ENCODE measurements around the gene RPN2.

The RPN2 gene

GRCh38 chr20:37247547-37247946, 68.4 kb downstream of the RPN2 start:
- ATAC-seq (ENCODE audit: low read depth): no peak
- no peaks in the 10 kb centered on the region for H3K9me3 Mint-ChIP-seq
- H3K27me3 Mint-ChIP-seq: no peaks in the 10 kb centered on the region

GRCh38 chr20:37249304-37249703, 70.2 kb downstream of the RPN2 start:
- Mint-ChIP-seq H3K9me3 (no peaks in the 10 kb centered on the region), H3K27me3 (peaks cover 2% of the 10 kb centered on the region), H3K4me1 (peaks cover 2% of the 10 kb centered on the region), H3K4me3 (no peak overlapping the region), H3K27ac (no peak overlapping the region), H3K36me3 (no peaks in the 10 kb centered on the region)
- no peak for ATAC-seq (ENCODE audit: low read depth)
- DNase-seq (ENCODE audit: low spot score in 2 of 2): no peak

More at GRCh38 chr20:37247547-37247946, 68.4 kb downstream of the RPN2 start:
- Mint-ChIP-seq H3K27ac (peak overlapping the region; percentile 5), H3K4me1 (no peaks in the 10 kb centered on the region), H3K36me3 (peaks cover 8% of the 10 kb centered on the region), H3K4me3 (no peak overlapping the region)
- DNase-seq (ENCODE audit: low spot score in 2 of 2): no peak

- no peak overlapping the region for H3K27ac Mint-ChIP-seq
- H3K27me3 Mint-ChIP-seq: peaks cover 2% of the 10 kb centered on the region
- H3K4me3 Mint-ChIP-seq: no peak overlapping the region
Observed at GRCh38 chr20:37251825-37252477, 72.8 kb downstream of the RPN2 start.

GRCh38 chr20:37253087-37253486, 74.0 kb downstream of the RPN2 start:
- DNase-seq (ENCODE audit: low spot score in 2 of 2) (no peak), ATAC-seq (ENCODE audit: low read depth) (no peak)
- no peak overlapping the region for H3K4me3 Mint-ChIP-seq
- peaks cover 2% of the 10 kb centered on the region for H3K4me1 Mint-ChIP-seq
- no peaks in the 10 kb centered on the region for H3K36me3 Mint-ChIP-seq
- peaks cover 2% of the 10 kb centered on the region for H3K27me3 Mint-ChIP-seq
- no peaks in the 10 kb centered on the region for H3K9me3 Mint-ChIP-seq
- no peak overlapping the region for H3K27ac Mint-ChIP-seq

More at GRCh38 chr20:37251825-37252477, 72.8 kb downstream of the RPN2 start:
- no peak for DNase-seq (ENCODE audit: low spot score in 2 of 2)
- Mint-ChIP-seq H3K4me1 (peaks cover 2% of the 10 kb centered on the region), H3K36me3 (no peaks in the 10 kb centered on the region), H3K9me3 (no peaks in the 10 kb centered on the region)
- ATAC-seq (ENCODE audit: low read depth): no peak

- DNase-seq (ENCODE audit: low spot score in 2 of 2) (no peak), ATAC-seq (ENCODE audit: low read depth) (peak; percentile 38)
- Mint-ChIP-seq H3K4me1 (peaks cover 2% of the 10 kb centered on the region), H3K36me3 (no peaks in the 10 kb centered on the region), H3K27me3 (peaks cover 2% of the 10 kb centered on the region), H3K9me3 (no peaks in the 10 kb centered on the region), H3K4me3 (no peak overlapping the region), H3K27ac (no peak overlapping the region)
Observed at GRCh38 chr20:37254114-37254878, 75.2 kb downstream of the RPN2 start.

GRCh38 chr20:37256286-37256685, 77.2 kb downstream of the RPN2 start:
- Mint-ChIP-seq H3K4me3 (no peak overlapping the region), H3K9me3 (no peaks in the 10 kb centered on the region), H3K4me1 (peaks cover 2% of the 10 kb centered on the region), H3K27ac (no peak overlapping the region), H3K36me3 (no peaks in the 10 kb centered on the region), H3K27me3 (peaks cover 2% of the 10 kb centered on the region)
- DNase-seq (ENCODE audit: low spot score in 2 of 2) (no peak), ATAC-seq (ENCODE audit: low read depth) (no peak)

- no peak overlapping the region for H3K4me3 Mint-ChIP-seq
- no peak for DNase-seq (ENCODE audit: low spot score in 2 of 2)
- H3K27me3 Mint-ChIP-seq: peaks cover 4% of the 10 kb centered on the region
- no peaks in the 10 kb centered on the region for H3K36me3 Mint-ChIP-seq
- H3K9me3 Mint-ChIP-seq: no peaks in the 10 kb centered on the region
- no peak overlapping the region for H3K27ac Mint-ChIP-seq
- no peak for ATAC-seq (ENCODE audit: low read depth)
- H3K4me1 Mint-ChIP-seq: peaks cover 2% of the 10 kb centered on the region
Observed at GRCh38 chr20:37257530-37257929, 78.4 kb downstream of the RPN2 start.

GRCh38 chr20:37257988-37258387, 78.9 kb downstream of the RPN2 start:
- Mint-ChIP-seq H3K36me3 (no peaks in the 10 kb centered on the region), H3K4me1 (peaks cover 2% of the 10 kb centered on the region), H3K4me3 (no peak overlapping the region), H3K27ac (no peak overlapping the region), H3K27me3 (peaks cover 5% of the 10 kb centered on the region), H3K9me3 (no peaks in the 10 kb centered on the region)
- ATAC-seq (ENCODE audit: low read depth): no peak
- no peak for DNase-seq (ENCODE audit: low spot score in 2 of 2)

GRCh38 chr20:37259031-37259430, 79.9 kb downstream of the RPN2 start:
- peaks cover 2% of the 10 kb centered on the region for H3K4me1 Mint-ChIP-seq
- peaks cover 5% of the 10 kb centered on the region for H3K27me3 Mint-ChIP-seq
- H3K36me3 Mint-ChIP-seq: no peaks in the 10 kb centered on the region
- no peak for ATAC-seq (ENCODE audit: low read depth)
- H3K9me3 Mint-ChIP-seq: no peaks in the 10 kb centered on the region
- H3K27ac Mint-ChIP-seq: no peak overlapping the region
- no peak for DNase-seq (ENCODE audit: low spot score in 2 of 2)
- no peak overlapping the region for H3K4me3 Mint-ChIP-seq

- H3K27ac Mint-ChIP-seq: no peak overlapping the region
Observed at GRCh38 chr20:37259865-37260264, 80.7 kb downstream of the RPN2 start.

GRCh38 chr20:37260923-37261322, 81.8 kb downstream of the RPN2 start:
- Mint-ChIP-seq H3K27ac (no peak overlapping the region), H3K4me3 (no peak overlapping the region), H3K4me1 (peaks cover 3% of the 10 kb centered on the region), H3K27me3 (peaks cover 3% of the 10 kb centered on the region), H3K9me3 (no peaks in the 10 kb centered on the region), H3K36me3 (no peaks in the 10 kb centered on the region)
- DNase-seq (ENCODE audit: low spot score in 2 of 2): no peak
- ATAC-seq (ENCODE audit: low read depth): no peak

More at GRCh38 chr20:37259865-37260264, 80.7 kb downstream of the RPN2 start:
- Mint-ChIP-seq H3K27me3 (peaks cover 3% of the 10 kb centered on the region), H3K4me3 (no peak overlapping the region), H3K36me3 (no peaks in the 10 kb centered on the region), H3K4me1 (no peaks in the 10 kb centered on the region), H3K9me3 (no peaks in the 10 kb centered on the region)
- DNase-seq (ENCODE audit: low spot score in 2 of 2) (no peak), ATAC-seq (ENCODE audit: low read depth) (no peak)

- Mint-ChIP-seq H3K27me3 (peaks cover 3% of the 10 kb centered on the region), H3K36me3 (no peaks in the 10 kb centered on the region), H3K4me3 (no peak within 1 kb of the TSS), H3K4me1 (peaks cover 3% of the 10 kb centered on the region), H3K27ac (no peak within 1 kb of the TSS), H3K9me3 (no peaks in the 10 kb centered on the region)
- DNase-seq (ENCODE audit: low spot score in 2 of 2): no peak
- no peak for ATAC-seq (ENCODE audit: low read depth)
Observed at GRCh38 chr20:37261714-37262113, 82.6 kb downstream of the RPN2 start, which contains the start of gene GHRH. Gene GHRH (minus strand): TSS chr20:37261814. CDS start chr20:37256889, 4,925 bp downstream.

- H3K27ac Mint-ChIP-seq: no peak overlapping the region
- no peak overlapping the region for H3K4me3 Mint-ChIP-seq
- peaks cover 3% of the 10 kb centered on the region for H3K27me3 Mint-ChIP-seq
- no peak for ATAC-seq (ENCODE audit: low read depth)
- H3K36me3 Mint-ChIP-seq: no peaks in the 10 kb centered on the region
- DNase-seq (ENCODE audit: low spot score in 2 of 2): no peak
- H3K9me3 Mint-ChIP-seq: no peaks in the 10 kb centered on the region
- peaks cover 3% of the 10 kb centered on the region for H3K4me1 Mint-ChIP-seq
Observed at GRCh38 chr20:37262505-37262904, 83.4 kb downstream of the RPN2 start.

- DNase-seq (ENCODE audit: low spot score in 2 of 2) (no peak), ATAC-seq (ENCODE audit: low read depth) (no peak)
- no peak overlapping the region for H3K27ac Mint-ChIP-seq
- H3K9me3 Mint-ChIP-seq: no peaks in the 10 kb centered on the region
- H3K4me1 Mint-ChIP-seq: peaks cover 3% of the 10 kb centered on the region
- no peaks in the 10 kb centered on the region for H3K36me3 Mint-ChIP-seq
- H3K4me3 Mint-ChIP-seq: no peak overlapping the region
- H3K27me3 Mint-ChIP-seq: peaks cover 3% of the 10 kb centered on the region
Observed at GRCh38 chr20:37263686-37264085, 84.6 kb downstream of the RPN2 start.
